Left cardiac atrium (tissue), 4 donors: Measurements from ENCODE around the gene DCK. TPM values are rescaled to one million over a fixed set of nuclear protein-coding genes. Genes with fewer than 3 reads are reported as not detected.
A peak's percentile ranks its signal among the peaks of the same experiment; 100 is the strongest.
"Not testable (repeated sequence)": the region's sequence is repeated elsewhere in the genome, so short reads cannot be mapped to it uniquely, and the experiment has no call there.

ENCODE experiments used
- ATAC-seq, 2 donors: fragments of 200-7000 bp; cut with Tn5 transposase; one replicate each; pipeline ENCODE4 v1.9.1; 2020; ENCODE audit warnings: mild to moderate bottlenecking in 2 of 2, moderate library complexity in 2 of 2
- DNase-seq: peaks from one replicate; pipeline ENCODE4 v3.0.0-alpha.2; 2020
- intact Hi-C, 2 donors: fragments of 100-400 bp; cut with DNase I; formaldehyde crosslinking; loops; one replicate each; pipeline versions ENCODE4 v1.14.1 to v1.15.1; 2022 to 2023
- total RNA-seq, 2 donors: library from RNA; stranded (reverse); fragmentation: NEBNext Ultra II Directional; extraction: Animal tissue kit (Norgen Biotek cat#: 25700); gene quantifications; one replicate each; pipeline ENCODE4 v1.2.1, GENCODE V29; 2021
- donor health status: DM: no; HTN: yes; CAD: no.
- donor health status: DM: no; HTN: yes; CAD: no; lungs with severe emphysema.
- donor health status: DM: yes; HTN: yes; CAD: no.
- donor health status: Dilated cardiomyopathy.

DCK gene
- total RNA-seq, 2 donors from 2014 or later: 7.3 to 8.1 TPM

DNA sequence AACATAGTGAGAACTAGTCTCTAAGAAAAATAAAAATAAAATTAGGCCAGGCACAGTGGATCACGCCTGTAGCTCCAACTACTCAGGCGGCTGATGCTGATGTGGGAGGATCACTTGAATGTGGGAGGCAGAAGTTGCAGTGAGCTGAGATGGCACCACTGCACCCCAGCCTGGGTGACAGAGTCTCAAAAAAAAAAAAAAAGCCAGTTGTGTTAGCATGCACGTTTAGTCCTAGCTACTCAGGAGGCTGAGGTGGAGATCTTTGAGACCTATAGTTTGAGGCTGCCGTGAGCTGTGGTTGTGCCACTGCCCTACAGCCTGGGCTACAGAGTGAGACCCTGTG is 2.5 kb downstream of the DCK start:
- ATAC-seq (no peak), DNase-seq (no peak)
- intact Hi-C loops: loop anchor here in 1 of 2 donors (10.0 kb wide), 1 partner anchor 161 kb away; the partner anchor contains the start of gene GRSF1

DNA sequence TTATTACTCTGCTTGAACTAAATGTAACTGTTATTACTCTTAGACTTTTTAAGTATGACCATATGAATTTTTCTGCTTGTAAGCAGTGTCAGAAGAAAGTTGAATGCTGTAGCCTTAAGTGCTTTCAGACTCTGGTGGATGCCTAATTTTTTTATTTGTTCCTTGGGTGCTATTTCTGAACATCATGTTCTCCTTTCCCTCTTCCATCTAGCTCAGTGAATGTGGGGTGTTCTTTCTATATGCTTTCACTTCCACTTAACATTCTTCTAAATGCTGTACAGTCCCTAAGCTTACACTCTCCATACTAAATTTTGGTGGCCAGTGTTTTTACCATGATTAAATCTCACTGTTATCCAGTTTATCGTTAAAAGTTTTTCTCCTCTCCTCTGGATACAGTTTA is 3.6 kb downstream of the DCK start:
- ATAC-seq: no peak
- intact Hi-C loops: loop anchor here in 1 of 2 donors (10.0 kb wide), 1 partner anchor 162 kb away; the partner anchor contains the start of gene GRSF1

GRCh38 chr4:70997546-70997945 is 4.1 kb downstream of the DCK start:
- intact Hi-C loops: loop anchor here in 1 of 2 donors (10.0 kb wide), 1 partner anchor 163 kb away; the partner anchor contains the start of gene GRSF1
- DNase-seq: no peak
- no peak for ATAC-seq

More for the DNA sequence above, 3.6 kb downstream of the DCK start:
- DNase-seq: no peak

GRCh38 chr4:70999639-71000038 is 6.2 kb downstream of the DCK start:
- intact Hi-C loops: loop anchor here in 1 of 2 donors (10.0 kb wide), 1 partner anchor 165 kb away; the partner anchor contains the start of gene GRSF1
- not testable (repeated sequence) for ATAC-seq, DNase-seq

- ATAC-seq, intact Hi-C loops, DNase-seq: not testable (repeated sequence)
Measured at GRCh38 chr4:71001363-71001762, 7.9 kb downstream of the DCK start.

DNA sequence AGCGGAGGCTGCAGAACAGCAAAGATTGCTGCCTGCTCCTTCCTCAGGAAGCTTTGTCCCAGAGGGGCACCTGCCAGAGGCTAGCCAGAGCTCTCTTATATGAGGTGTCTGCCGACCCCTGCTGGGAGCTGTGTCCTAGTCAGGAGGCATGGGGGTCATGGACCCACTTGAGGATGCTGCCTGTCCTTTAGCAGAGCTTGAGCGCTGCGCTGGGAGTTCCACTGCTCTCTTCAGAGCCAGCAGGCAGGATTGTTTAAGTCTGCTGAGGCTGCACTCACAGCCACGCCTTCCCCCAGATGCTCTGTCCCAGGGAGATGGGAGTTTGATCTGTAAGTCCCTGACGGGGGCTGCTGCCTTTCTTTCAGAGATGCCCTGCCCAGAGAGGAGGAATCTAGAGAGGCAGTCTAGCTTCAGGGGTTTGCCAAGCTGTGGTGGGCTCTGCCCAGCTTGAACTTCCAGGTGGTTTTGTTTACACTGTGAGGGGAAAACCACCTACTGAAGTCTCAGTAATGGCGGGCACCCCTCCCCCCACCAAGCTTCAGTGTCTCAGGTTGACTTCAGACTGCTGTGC is 10.9 kb downstream of the DCK start:
- intact Hi-C loops: no loop called here
- ATAC-seq (no peak), DNase-seq (no peak)

DNA sequence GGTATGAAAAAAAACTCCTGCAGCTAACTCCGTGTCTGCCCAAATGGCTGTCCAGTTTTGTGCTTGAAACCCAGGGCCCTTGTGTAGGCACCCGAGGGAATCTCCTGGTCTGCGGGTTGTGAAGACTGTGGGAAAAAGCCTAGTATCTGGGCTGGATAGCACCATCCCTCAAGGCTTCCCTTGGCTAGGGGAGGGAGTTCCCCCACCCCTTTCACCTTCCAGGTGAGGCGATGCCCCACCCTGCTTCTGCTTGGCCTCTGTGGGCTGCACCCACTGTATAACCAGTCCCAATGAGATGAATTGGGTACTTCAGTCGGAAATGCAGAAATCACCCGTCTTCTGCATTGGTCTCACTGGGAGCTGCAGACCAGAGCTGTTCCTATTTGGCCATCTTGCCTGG is 11.6 kb downstream of the DCK start:
- ATAC-seq, DNase-seq: not testable (repeated sequence)
- intact Hi-C loops: loop anchor here in 1 of 2 donors (5.0 kb wide), 1 partner anchor 353 kb away; no protein-coding TSS in a partner anchor

DNA sequence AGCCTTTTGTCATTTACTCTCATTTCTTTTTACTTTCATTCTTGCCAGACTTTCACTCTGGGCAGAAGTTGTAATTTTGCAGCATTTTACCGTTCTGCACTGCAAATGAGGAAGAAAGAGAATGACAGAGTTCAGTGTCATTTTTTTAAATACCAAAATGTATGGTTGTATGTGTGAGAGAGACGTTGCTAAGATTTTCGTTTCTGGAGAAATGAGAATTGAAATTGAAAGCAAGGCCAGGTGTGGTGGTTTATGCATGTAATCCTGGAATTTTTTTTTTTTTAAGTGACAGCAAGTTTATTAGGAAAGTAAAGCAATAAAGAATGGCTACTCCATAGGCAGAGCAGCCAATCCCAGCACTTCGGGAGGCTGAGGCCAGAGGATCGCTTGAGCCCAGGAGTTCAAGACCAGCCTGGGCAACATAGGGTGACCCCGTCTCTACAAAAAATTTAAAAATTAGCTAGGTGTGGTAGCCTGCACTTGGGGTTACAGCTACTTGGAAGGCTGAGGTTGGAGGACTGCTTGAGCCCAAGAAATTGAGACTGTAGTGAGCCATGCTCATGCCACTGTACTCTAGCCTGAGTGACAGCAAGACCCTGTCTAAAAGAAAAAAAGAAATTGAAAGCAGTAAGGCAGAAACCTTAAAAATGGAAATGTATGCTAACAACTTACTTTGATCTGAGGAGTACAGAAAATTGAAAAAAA is 12.9 kb downstream of the DCK start:
- ATAC-seq (no peak), DNase-seq (no peak)
- intact Hi-C loops: loop anchor here in 1 of 2 donors (5.0 kb wide), 1 partner anchor 354 kb away; no protein-coding TSS in a partner anchor

- intact Hi-C loops: loop anchor here in 1 of 2 donors (5.0 kb wide), 1 partner anchor 356 kb away; no protein-coding TSS in a partner anchor
- DNase-seq (no peak), ATAC-seq (no peak)
Measured at GRCh38 chr4:71008196-71008595, 14.7 kb downstream of the DCK start.

DNA sequence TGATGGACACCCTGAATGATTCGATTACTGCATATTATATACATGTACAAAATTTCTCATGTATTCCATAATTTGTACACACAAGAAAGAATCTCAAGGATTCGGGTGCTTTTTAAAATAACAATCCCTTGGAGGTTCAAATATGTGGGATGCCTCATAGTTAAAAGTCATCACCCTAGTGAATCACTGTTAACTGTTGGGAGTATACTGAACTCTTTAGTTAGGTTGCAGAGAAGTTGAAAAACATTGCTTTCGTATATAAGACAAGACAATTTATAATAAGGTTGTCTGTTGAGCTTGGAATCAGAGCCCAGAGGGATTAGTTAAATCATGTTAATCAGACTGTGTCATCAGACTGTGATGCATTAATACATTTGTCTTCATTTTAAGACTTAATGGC is 15.6 kb downstream of the DCK start:
- intact Hi-C loops: loop anchor here in 1 of 2 donors (5.0 kb wide), 1 partner anchor 357 kb away; no protein-coding TSS in a partner anchor

GRCh38 chr4:71009890-71010588 is 16.6 kb downstream of the DCK start:
- no peak for DNase-seq
- intact Hi-C loops: loop anchor here in 1 of 2 donors (5.0 kb wide), 1 partner anchor 358 kb away; no protein-coding TSS in a partner anchor
- ATAC-seq: peak; percentile 47 to 58

More for the DNA sequence above, 15.6 kb downstream of the DCK start:
- DNase-seq: no peak
- ATAC-seq: peak in 1 of 2 donors; percentile 49

GRCh38 chr4:71011451-71011850 is 18.0 kb downstream of the DCK start:
- intact Hi-C loops: no loop called here
- DNase-seq: no peak
- no peak for ATAC-seq

DNA sequence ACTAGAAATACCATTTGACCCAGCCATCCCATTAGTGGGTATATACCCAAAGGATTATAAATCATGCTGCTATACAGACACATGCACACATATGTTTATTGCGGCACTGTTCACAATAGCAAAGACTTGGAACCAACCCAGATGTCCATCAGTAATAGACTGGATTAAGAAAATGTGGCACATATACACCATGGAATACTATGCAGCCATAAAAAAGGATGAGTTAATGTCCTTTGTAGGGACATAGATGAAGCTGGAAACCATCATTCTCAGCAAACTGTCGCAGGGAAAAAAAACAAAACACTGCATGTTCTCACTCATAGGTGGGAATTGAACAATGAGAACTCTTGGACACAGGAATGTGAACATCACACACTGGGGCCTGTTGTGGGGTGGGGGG is 23.9 kb downstream of the DCK start:
- not testable (repeated sequence) for ATAC-seq

GRCh38 chr4:71020611-71021010 is 27.2 kb downstream of the DCK start:
- ATAC-seq (no peak), DNase-seq (no peak)
- intact Hi-C loops: no loop called here

More for the DNA sequence above, 23.9 kb downstream of the DCK start:
- DNase-seq, intact Hi-C loops: not testable (repeated sequence)

DNA sequence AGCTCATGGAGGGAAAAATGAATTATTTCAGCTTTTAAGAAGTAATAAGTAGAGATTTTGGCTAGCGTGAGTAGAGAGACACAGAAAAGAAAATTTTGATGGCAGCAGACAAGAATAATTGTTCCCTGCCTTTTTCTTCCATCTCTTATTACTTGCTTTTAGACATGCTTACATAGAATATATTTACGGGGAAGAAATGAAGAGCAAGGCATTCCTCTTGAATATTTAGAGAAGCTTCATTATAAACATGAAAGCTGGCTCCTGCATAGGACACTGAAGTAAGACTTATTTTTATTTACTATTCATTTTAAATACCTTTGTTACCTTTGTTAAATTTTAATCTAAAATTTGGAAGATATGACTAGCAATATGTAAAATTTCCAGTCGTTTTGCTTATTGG is 32.2 kb downstream of the DCK start:
- intact Hi-C loops: no loop called here
- DNase-seq: no peak
- no peak for ATAC-seq

DNA sequence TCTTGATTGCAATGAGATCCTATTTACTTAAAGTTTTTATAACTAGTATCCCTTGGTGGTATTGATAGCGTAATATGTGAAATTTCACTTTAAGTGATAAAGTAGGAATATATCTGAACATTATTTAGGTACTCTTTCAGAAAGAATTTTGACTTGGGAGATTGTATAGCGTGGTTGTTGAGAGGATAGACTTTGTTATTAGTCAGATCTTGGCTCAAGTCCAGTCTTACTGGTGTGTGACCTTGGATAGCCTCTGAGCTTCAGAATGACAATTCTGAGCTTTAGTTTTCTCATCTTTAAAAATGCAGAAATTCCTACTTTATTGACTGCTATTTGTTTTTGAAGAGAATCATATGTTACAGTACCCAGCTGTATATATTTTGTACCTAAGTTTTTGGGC is 32.6 kb downstream of the DCK start:
- intact Hi-C loops: no loop called here
- no peak for DNase-seq
- ATAC-seq: peak; percentile 55 to 81

- intact Hi-C loops: no loop called here
Measured at GRCh38 chr4:71027611-71028010, 34.2 kb downstream of the DCK start.

DNA sequence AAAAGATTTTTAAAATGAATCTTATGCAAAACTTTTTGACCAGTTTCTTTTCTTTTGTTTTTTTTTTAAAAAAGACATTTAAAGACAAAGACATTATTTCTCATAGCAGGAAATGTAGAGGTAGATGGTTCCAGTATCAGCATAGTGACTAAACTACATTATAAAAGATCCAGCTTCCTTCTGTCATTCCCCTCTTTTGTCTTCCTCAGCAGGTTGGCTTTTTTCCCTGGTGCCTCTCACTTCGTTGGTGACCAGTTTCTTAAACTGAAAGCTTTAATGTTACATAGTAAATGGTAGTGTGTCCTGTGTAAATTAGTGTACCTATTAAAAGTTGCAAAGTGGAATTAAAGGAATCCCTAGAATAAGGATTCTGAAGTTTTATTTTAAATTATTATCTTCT is 36.1 kb downstream of the DCK start:
- no peak for DNase-seq
- ATAC-seq: no peak

More at GRCh38 chr4:71027611-71028010, 34.2 kb downstream of the DCK start:
- ATAC-seq: no peak
- DNase-seq: no peak

DNA sequence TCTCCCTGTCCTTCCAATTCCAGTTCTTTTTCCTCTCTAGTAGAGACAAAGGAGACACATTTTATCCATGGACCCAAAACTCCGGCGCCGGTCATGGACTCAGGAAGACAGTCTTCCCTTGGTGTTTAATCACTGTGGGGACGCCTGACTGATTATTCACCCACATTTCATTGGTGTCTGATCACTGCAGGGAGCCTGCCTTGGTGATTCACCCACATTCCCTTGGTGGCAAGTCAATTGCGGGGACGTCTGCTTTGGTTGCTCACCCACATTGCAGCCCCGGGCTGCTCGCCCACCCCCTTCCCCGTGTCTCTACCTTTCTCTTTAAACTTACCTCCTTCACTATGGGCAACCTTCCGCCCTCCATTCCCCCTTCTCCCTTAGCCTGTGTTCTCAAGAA is 38.7 kb downstream of the DCK start:
- ATAC-seq, intact Hi-C loops, DNase-seq: not testable (repeated sequence)

More for the DNA sequence above, 36.1 kb downstream of the DCK start:
- intact Hi-C loops: no loop called here
